Osteocyte (in vitro differentiated cells): ENCODE data around the gene CMIP. TPM values are rescaled to one million over a fixed set of nuclear protein-coding genes. Genes with fewer than 3 reads are reported as not detected.

Source experiments
- DNase-seq: peaks from one replicate; pipeline ENCODE4 v3.0.0; 2021; ENCODE audit warnings: mixed read lengths; ENCODE audit not compliant: unreplicated experiment; ENCODE audit errors: extremely low spot score
- H3K27ac Mint-ChIP-seq: one replicate; pipeline ENCODE4 v1.8.0; 2021; ENCODE audit warnings: mild to moderate bottlenecking, mixed read lengths; ENCODE audit not compliant: unreplicated experiment
- H3K27me3 Mint-ChIP-seq: one replicate; pipeline ENCODE4 v1.8.0; 2021; ENCODE audit warnings: mixed read lengths; ENCODE audit not compliant: unreplicated experiment
- H3K36me3 Mint-ChIP-seq: one replicate; pipeline ENCODE4 v1.8.0; 2021; ENCODE audit warnings: mixed read lengths; ENCODE audit not compliant: unreplicated experiment
- H3K4me1 Mint-ChIP-seq: one replicate; pipeline ENCODE4 v1.8.0; 2021; ENCODE audit warnings: mixed read lengths; ENCODE audit not compliant: unreplicated experiment
- H3K4me3 Mint-ChIP-seq: one replicate; pipeline ENCODE4 v1.8.0; 2021; ENCODE audit warnings: mild to moderate bottlenecking, moderate library complexity, mixed read lengths; ENCODE audit not compliant: unreplicated experiment
- H3K9me3 Mint-ChIP-seq: one replicate; pipeline ENCODE4 v1.8.0; 2021; ENCODE audit warnings: mixed read lengths; ENCODE audit not compliant: unreplicated experiment
- CTCF ChIP-seq: fragments of 200-600 bp; sonication (generic); IDR thresholded peaks from 2 replicates; pipeline ENCODE4 v1.5.0; 2021; ENCODE audit warnings: antibody characterized with exemption, mild to moderate bottlenecking, moderate library complexity
- total RNA-seq: library from RNA; stranded (reverse); gene quantifications from 2 replicates; pipeline ENCODE4 v1.2.1, GENCODE V29; 2021

CMIP gene
- total RNA-seq, 1 donor from 2014 or later = 38.0 TPM

GRCh38 chr16:81488687-81489411 lies 44.2 kb downstream of the CMIP start:
- DNase-seq = no peak
- H3K27me3 Mint-ChIP-seq = no peaks in the 10 kb centered on the region
- no peak overlapping the region for H3K27ac Mint-ChIP-seq
- H3K9me3 Mint-ChIP-seq = no peaks in the 10 kb centered on the region
- no peaks in the 10 kb centered on the region for H3K36me3 Mint-ChIP-seq
- TF ChIP-seq CTCF = no peak
- peaks cover 56% of the 10 kb centered on the region for H3K4me1 Mint-ChIP-seq
- H3K4me3 Mint-ChIP-seq = no peak overlapping the region

DNA sequence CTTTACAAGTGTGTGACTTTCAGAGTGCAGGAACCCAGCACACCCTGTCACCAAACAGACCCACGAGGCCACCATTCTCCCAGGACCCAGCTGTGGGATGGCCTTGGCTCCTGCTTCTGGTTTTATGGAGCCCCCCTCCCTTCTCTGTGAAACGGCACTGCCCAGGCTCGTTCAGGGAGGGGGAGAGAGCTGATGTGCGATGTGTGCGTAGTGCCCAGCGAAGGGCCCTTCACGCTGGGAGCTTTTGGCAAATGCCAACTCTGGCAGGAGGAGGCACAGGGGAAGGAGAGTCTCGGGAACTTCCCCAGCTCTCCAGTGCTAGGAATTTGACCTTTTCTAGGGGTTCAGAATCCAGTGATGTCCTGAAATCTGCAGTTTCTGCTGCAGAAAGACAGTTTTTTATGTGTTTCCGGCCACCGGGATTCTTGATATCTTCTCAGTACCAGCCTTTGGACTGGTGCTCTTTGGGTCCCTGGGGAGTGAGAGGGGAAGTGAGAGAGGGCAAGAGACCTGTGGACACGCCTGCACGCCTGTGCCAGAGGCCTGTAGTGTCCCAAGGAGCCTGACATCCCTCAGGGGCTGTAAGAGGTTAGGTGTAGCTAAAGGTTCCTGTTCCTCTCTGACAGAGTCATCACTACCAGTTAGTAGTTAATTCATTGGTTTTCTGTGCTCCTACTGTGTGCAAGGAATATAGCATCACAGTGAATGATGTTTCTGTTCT lies 45.1 kb downstream of the CMIP start:
- H3K9me3 Mint-ChIP-seq = no peaks in the 10 kb centered on the region
- no peak for TF ChIP-seq CTCF
- no peaks in the 10 kb centered on the region for H3K27me3 Mint-ChIP-seq
- no peak for DNase-seq
- no peaks in the 10 kb centered on the region for H3K36me3 Mint-ChIP-seq
- H3K4me3 Mint-ChIP-seq = no peak overlapping the region
- peak overlapping the region; percentile 62 for H3K27ac Mint-ChIP-seq
- peaks cover 62% of the 10 kb centered on the region for H3K4me1 Mint-ChIP-seq

GRCh38 chr16:81491541-81492188 lies 47.1 kb downstream of the CMIP start:
- H3K9me3 Mint-ChIP-seq = no peaks in the 10 kb centered on the region
- TF ChIP-seq CTCF = no peak
- no peak overlapping the region for H3K4me3 Mint-ChIP-seq
- DNase-seq = no peak
- peak overlapping the region; percentile 50 for H3K27ac Mint-ChIP-seq
- H3K4me1 Mint-ChIP-seq = peaks cover 45% of the 10 kb centered on the region
- H3K27me3 Mint-ChIP-seq = no peaks in the 10 kb centered on the region
- H3K36me3 Mint-ChIP-seq = no peaks in the 10 kb centered on the region

DNA sequence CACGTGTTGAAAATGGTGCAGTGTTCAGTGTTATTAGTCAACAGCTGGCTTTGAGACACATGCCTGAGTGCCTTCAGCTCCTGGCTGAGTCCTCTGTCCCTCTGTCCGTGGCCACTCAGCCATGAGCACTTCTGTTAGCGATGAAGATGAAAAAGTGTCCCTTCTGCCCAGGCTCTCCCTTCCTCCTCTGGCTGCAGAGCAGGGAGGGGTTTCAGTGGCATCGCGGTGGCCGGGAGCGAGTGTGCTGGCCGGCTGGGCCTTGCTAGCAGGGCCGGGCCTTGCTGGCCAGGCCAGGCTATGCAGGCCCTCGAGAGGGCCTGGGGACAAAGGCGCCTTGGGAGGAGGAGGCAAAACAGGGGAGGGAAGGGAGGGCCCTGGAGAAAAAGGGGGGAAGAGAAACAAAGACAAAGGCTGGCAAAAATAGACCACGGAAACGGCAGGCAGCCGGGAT lies 47.7 kb downstream of the CMIP start:
- no peak for TF ChIP-seq CTCF
- no peaks in the 10 kb centered on the region for H3K27me3 Mint-ChIP-seq
- no peaks in the 10 kb centered on the region for H3K36me3 Mint-ChIP-seq
- DNase-seq = no peak
- peak overlapping the region; percentile 50 for H3K27ac Mint-ChIP-seq
- H3K4me3 Mint-ChIP-seq = no peak overlapping the region
- H3K9me3 Mint-ChIP-seq = no peaks in the 10 kb centered on the region
- peaks cover 43% of the 10 kb centered on the region for H3K4me1 Mint-ChIP-seq
